Measurements from ENCODE around the gene ZDBF2.
"Not testable (repeated sequence)": the region's sequence is repeated elsewhere in the genome, so short reads cannot be mapped to it uniquely, and the experiment has no call there.

ZDBF2 gene

DNA sequence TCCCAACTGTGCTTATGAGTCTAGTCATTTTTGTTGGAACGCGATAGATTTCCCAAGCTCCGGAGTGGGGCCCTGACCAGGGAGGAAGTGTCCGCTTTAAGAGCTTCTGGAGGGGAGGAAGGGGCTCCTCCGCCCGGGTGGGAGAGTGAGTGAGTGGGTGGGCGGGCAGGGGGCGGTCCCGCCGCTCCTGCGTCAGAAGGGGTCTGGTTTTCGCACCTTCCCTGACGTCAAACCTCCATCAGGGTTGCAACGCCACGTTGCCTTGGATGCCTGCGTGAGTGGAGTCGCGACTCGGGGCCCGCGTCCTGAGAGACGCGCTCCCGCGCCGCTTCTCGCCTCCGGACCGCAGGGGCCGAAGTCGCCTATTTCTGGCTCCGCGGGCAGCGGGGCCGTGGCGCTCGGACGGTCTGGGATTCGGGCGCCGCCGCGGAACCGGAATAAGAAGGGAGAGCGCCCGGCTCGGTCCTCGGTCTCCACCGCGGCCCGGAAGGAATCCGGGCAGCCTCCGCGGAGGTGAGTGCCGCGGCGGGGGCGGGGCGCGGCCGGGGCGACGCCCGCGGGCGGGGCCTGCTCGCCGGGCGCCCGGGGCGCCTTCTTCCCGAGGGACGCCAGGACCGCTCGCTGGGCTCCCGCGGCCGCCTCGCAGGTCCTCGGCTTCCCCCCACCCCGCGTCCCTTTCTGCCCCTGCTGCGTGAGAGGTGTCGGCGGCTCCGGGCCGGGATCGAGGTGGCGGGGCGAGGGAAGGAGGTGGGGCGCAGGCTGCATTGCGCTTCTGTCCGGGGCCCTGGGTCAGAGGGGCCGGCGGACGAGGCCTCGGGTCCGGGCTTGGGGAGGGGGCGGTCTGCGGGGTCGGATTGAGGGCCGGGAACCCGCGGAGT, at the start of gene ZDBF2:
TSS of gene ZDBF2 (plus strand) at position 230 of the 878 bp plus-strand sequence. CDS start 7,187 bp downstream, outside the sequence.
- DNase-seq: peak; percentile 88

DNA sequence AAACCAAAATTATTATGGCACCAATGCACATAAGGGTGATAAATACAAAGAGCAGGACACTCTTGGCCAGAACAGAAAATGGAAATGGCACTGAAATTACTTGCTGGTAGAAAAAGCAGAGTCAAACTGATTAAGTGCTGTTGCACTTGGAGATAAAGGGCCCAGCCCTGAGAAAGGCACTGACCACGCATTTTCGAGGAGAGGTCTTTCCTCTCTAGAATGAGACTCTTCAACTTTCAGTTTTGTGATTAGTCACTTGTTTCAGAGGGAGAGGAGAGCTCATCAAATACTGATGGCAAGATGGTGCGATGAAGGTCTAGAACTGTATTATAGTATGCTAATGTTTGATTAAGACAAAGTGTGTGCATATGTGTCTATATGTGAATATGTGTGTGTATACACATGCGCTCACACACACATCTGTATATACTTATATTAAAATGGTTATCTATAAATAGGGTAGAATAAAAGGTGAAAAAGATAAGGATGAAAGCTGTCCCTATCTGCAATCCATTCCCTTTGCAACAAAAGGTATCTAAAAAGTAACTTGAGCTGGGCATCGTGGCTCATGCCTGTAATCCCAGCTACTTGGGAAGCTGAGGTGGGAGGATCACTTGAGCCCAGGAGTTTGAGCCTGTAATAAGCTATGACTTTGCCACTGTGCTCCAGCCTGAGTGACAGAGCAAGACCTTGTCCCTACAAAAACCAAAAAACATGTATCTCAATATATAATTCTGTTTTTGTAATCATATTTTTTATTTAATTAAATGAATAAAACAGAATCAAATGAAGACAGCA, 48.8 kb upstream of the ZDBF2 start:
- no peak for DNase-seq

- DNase-seq: not testable (repeated sequence)
Measured at GRCh38 chr2:206228636-206229035, 45.8 kb upstream of the ZDBF2 start.

DNA sequence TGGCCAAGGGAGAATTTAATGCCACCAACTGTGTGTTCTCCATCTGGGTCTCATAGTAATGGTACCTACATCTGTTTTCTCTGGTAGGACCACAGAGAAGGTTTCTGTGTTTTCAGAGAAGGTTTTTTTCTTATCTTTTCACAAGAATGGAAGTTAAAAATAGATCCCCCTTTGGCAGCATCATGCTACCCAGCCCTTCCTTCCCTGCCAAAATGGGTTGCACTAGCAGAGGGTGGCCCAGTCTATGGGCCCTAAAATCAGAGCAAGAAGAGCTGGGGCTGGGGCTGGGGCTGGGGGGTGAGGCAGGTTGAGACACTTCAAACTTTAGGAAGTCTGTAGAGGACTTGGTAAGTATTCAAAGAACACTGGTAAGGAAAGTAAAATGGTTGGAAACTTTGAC, 44.8 kb upstream of the ZDBF2 start:
- DNase-seq: no peak

DNA sequence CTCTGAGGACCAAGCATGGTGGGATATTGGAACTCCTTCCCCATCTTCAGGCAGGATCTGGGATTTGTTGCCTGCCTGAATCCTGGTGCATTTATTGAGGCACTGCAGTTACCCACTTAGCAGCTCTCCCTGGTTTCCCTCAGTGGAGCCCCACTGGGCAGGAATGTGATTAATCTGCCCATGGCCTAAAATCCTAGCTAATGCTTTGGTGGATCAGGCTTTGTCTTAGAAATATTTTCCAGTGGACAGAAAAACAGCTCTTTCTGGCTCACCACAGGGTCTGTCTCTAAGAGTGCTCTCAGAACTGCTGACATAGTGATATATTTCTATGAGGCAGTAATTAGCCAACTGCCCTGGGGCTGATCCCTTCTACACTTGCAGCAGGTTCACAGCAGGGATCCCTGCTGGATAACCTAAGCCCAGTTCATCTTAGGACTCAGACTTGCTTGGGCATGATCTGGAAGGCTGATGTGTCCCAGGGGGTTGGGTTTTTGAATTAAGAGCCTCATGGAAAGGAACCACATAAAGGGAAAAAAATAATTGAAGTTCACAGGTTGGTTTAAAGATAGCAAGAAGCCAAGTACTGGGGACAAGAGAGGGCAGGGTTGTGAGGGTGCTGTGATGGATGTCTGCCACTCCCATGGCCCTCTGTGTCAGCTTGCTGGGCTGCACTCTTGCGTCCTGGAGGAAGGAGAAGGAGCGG, 44.3 kb upstream of the ZDBF2 start:
- no peak for DNase-seq

DNA sequence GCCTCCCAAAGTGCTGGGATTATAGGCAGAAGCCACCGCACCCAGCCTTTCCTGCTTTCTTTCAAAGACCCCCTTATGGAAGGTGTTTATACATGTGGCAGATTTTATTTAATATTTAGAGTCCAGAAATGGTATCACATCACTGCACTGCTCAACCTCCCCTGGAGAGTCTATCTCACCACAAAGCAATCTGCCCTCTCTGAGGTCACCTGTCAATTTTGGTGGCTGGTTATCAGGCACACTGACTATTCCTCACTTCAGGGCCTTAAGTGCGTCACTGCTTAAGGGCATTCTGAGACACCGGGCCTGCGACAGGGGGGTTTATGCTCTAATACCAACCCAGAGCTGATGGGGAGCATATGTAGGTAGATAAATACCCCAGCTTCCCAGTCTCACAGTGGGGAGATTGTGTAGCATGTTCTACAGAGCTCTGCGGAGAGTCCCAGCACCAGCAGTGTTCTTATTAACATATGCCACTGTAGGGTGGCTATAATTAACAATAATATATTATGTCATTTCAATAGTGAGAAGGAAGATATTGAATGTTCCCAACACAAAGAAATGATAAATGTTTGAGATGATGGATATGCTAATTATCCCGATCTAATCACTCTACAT, 42.7 kb upstream of the ZDBF2 start:
- DNase-seq: no peak

DNA sequence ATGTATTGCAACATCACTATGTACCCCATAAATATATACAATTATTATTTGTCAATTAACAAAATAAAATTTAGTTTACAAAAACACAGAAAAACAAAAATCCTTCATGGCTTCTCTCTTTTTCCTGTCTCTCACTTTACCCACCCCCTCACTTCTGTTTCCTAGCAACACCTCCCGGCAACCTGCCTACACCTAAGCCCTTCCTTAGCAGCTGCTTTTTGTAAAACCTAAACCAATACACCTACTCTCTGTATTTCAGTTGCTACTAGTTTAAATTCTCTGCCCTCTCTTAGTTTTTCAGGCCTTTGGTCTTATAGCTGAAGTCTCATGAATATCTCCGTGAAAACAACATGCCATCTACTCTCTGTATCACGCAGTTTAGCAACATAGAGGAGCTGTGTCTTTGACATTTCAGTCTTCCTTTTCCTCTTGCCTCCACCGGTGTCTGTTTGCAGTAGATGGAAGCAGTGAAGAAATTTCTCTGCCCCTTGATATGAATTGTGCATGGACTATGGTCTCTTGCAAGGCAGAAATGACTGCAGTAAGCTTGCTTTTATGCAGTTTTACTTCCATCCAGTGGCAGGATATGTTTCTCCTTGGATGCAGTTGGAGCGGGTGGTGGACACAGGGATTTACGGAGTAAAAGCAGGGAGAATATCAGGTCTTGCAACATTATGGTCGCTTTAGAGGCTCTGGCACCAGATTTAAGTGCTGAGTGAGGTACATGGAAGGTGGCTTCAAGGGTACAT, 42.0 kb upstream of the ZDBF2 start:
- DNase-seq: no peak

GRCh38 chr2:206239157-206239556, 35.3 kb upstream of the ZDBF2 start:
- DNase-seq: no peak

DNA sequence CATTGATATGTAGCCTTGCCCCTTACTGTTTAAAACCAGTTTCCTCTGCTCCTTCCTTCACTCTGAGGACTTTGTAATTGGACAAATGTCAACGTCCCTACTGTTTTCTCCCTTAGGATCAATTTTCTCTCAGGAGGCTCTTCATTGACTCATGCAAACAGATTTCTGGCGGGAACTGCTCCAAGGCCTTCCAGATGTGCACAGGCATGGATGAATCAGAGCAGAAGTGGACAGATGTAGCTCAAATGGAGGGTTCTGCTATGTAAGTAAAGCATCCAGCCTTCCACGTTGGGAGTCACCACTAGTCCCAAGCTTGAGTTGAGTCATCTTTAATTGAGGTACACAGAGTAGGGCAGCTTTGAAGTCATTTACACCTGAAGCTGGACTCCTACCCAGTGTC, 34.1 kb upstream of the ZDBF2 start:
- no peak for DNase-seq

DNA sequence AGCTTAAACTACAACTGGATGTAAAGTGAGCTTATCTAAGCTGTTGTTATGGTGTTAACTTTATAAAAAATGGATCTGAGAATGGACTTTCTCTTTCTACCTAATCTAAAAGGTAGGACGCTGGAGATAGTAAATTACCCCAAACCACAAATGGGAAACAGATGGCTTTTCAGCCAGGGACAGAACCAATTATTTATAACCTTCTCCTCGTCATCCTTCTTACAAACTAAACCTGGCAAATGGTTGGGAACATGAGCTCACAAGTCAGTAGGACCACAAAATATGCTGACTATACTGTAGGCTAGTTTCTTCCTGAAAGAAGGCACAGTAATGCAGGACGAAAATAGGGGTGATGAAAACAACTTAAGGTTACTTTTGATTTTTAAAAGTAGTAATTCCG, 32.7 kb upstream of the ZDBF2 start:
- DNase-seq: no peak

- DNase-seq: no peak
Measured at GRCh38 chr2:206245265-206245672, 29.2 kb upstream of the ZDBF2 start.

- DNase-seq: no peak
Measured at GRCh38 chr2:206250041-206250897, 24.2 kb upstream of the ZDBF2 start.

DNA sequence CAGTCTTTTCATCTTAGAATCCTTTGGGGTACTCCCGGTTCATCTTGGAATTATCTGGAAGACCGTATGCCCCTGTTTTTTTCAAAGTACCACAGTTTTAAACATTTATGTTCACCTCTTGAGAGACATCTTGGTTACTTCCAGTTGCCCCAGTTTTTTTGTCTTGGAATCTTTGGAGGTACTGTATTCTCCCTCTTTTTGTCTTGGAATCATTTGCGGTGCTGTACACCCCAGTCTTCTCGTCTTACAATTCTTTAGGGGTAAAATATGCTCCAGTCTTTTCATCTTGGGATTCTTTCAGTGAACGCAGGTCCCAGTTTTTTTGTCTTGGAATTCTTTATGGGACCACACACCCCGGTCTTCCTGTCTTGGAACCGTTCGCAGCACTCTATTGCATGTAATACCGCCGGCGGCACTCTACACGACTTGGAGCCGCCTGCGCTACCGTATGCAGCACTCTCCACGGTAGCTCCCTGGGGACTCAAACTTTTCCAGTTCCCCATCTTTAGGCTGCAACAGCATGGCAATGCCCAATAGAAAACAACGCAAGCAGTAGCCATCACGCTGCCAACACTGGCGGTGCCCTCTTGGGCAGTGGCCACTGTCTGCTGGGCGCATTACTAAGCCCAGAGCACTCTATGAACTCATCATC, 21.2 kb upstream of the ZDBF2 start:
- DNase-seq: no peak

DNA sequence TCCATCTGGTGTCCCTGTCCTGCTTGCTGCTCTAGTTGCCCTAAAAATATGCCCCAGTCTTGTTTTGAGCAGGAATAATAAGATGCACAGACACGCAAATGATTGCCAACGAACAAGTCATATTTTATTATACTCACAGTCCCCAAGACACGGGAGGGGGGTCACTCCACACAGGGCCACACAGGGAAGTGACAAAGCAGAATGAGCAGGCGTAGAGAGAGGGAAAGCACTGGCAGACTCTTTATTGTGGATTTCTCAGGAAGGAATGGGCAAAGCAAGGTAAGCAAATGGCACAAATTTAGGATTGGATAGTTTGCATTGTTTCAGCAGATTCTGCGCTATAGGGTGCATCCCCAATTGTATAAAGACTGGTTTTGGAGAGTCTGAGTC, 20.7 kb upstream of the ZDBF2 start:
- DNase-seq: no peak

- no peak for DNase-seq
Measured at GRCh38 chr2:206255003-206255402, 19.5 kb upstream of the ZDBF2 start.

DNA sequence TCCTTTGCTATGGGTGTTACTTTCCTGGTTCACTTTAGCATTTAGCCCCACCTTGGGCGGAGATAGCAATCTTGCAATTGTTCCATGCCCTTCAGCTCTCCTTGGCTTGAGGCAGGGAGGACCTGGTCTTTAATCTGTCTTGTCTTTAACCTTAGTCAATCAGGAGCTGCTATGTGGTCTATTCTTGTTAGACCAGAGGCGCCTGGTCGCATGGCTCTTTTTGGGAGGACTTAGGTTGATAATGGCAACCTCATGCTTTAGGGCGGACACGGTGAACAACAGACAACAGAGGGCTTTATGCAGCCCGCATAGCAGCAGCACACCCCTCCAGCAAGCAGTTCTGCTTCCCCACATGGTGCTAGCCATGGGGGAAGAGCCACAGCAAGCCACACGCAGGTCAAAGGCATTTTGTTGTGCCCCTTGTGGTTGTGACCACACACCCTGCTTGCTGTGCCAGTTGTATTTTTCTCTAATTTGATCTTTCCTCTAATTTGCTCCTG, 17.7 kb upstream of the ZDBF2 start:
- no peak for DNase-seq

GRCh38 chr2:206257350-206257749, 17.1 kb upstream of the ZDBF2 start:
- no peak for DNase-seq

GRCh38 chr2:206257861-206258260, 16.6 kb upstream of the ZDBF2 start:
- DNase-seq: no peak

GRCh38 chr2:206258615-206259014, 15.8 kb upstream of the ZDBF2 start:
- not testable (repeated sequence) for DNase-seq

Measured in right hindlimb (tissue), 1 donor.